ENCODE data around the gene TACC2.
"Not testable (repeated sequence)": the region's sequence is repeated elsewhere in the genome, so short reads cannot be mapped to it uniquely, and the experiment has no call there.

The TACC2 gene, protein sequence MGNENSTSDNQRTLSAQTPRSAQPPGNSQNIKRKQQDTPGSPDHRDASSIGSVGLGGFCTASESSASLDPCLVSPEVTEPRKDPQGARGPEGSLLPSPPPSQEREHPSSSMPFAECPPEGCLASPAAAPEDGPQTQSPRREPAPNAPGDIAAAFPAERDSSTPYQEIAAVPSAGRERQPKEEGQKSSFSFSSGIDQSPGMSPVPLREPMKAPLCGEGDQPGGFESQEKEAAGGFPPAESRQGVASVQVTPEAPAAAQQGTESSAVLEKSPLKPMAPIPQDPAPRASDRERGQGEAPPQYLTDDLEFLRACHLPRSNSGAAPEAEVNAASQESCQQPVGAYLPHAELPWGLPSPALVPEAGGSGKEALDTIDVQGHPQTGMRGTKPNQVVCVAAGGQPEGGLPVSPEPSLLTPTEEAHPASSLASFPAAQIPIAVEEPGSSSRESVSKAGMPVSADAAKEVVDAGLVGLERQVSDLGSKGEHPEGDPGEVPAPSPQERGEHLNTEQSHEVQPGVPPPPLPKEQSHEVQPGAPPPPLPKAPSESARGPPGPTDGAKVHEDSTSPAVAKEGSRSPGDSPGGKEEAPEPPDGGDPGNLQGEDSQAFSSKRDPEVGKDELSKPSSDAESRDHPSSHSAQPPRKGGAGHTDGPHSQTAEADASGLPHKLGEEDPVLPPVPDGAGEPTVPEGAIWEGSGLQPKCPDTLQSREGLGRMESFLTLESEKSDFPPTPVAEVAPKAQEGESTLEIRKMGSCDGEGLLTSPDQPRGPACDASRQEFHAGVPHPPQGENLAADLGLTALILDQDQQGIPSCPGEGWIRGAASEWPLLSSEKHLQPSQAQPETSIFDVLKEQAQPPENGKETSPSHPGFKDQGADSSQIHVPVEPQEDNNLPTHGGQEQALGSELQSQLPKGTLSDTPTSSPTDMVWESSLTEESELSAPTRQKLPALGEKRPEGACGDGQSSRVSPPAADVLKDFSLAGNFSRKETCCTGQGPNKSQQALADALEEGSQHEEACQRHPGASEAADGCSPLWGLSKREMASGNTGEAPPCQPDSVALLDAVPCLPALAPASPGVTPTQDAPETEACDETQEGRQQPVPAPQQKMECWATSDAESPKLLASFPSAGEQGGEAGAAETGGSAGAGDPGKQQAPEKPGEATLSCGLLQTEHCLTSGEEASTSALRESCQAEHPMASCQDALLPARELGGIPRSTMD (N-terminal part only)

GRCh38 chr10:121988361-121989324 lies at the start of gene TACC2:
Gene TACC2 (plus strand): TSS chr10:121989163. CDS start chr10:122021982, 32,819 bp downstream.
- DNase-seq = no peak

DNA sequence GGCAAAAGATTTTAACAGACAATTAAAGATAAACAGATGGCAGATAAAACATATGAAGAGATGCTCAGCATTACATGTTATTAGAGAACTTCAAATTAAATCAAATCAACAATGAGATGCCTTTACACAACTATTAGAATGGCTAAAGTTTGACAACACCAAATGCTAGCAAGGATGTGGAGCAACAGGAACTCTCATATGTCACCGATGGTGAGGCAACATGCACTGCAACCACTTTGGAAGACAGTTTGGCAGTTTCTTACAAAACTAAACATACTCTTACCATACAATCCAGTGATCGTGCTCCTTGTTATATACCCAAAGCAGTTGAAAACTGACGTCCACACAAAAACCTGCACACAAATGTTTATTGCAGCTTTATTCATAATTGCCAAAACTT lies 47.4 kb upstream of the TACC2 start:
- no peak for DNase-seq

GRCh38 chr10:121942749-121943416 lies 46.1 kb upstream of the TACC2 start:
- DNase-seq = no peak

DNA sequence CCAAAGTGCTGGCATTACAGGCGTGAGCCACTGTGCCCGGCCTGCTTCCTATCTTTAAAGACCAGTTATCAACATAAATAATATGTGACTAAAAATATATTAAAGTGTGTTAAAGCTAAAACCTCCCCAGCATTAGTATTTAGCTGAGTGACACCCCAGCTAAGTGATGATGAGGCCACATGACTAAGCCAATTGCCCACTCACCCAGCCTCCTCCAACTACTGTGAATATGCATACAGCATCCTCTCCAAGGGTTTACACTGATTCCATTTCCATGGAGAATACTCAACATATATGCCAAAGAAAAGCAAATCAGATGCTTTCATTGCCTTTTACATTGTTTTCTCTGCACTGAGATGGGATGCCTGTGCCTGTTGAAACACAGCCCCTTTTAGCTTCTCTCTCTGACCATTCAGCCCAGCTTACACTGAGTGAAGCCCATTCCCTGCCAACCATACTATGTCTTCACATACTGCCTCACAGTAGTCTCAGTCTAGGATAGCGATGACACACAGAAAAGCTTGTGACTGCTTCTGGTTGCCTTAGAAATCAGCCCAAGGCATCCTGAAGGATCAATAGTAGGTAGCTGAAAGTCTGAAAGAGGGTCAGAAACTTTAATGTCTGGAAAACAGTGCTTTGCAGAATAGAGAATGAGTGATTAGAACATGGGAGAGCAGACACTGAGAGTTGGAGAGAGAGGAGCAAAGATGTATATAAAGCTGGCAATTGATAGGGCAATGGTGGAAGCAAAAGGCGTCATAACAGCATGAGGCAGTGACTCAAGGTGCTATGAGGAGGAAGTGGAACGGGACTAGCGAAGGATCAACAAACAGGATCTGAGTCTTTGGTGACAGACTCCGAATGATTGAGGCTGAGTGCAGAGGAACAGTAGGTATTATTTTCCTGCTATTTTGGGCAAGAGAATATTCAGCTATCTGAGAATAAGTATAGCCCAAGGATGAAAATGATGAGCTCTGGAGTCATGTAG lies 41.3 kb upstream of the TACC2 start:
- no peak for DNase-seq

DNA sequence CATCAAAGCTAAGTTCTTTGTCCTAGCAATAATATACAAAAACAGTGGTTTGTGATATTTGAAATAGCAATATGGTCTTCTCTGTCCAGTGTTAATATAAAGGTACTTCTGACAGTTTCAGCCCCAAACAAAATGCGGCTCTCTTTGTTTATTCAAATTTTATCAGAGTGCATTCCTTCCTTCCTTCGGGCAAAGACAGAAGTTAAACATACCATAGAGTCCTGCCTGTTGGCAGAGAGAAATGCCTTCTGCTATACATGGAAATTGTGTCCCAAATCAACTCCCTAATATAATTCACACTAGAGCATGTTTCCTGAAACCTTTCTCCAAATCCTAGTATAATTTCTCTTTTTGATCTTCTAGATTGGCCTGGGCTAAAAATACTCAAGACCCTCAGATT lies 39.9 kb upstream of the TACC2 start:
- no peak for DNase-seq

- DNase-seq = no peak
Measured at GRCh38 chr10:121949451-121949850, 39.5 kb upstream of the TACC2 start.

DNA sequence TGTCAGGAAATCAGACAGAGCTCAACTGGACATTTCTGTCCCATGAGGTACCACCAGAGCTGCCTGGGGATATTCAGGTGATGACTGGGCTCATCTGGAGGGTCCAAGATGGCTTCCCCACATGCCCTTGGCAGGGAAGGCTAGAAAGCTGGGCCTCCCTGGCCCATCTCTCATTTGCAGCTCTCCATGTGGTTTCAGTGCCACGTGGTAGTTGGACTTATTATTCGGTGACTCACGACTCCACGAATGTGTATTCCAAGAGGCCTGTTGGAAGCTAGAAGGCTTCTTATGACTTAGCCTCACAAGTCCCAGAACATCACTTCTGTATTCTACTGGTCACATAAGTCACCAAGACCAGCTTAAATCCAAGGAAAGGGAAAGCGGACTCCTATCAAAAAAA lies 36.7 kb upstream of the TACC2 start:
- no peak for DNase-seq

DNA sequence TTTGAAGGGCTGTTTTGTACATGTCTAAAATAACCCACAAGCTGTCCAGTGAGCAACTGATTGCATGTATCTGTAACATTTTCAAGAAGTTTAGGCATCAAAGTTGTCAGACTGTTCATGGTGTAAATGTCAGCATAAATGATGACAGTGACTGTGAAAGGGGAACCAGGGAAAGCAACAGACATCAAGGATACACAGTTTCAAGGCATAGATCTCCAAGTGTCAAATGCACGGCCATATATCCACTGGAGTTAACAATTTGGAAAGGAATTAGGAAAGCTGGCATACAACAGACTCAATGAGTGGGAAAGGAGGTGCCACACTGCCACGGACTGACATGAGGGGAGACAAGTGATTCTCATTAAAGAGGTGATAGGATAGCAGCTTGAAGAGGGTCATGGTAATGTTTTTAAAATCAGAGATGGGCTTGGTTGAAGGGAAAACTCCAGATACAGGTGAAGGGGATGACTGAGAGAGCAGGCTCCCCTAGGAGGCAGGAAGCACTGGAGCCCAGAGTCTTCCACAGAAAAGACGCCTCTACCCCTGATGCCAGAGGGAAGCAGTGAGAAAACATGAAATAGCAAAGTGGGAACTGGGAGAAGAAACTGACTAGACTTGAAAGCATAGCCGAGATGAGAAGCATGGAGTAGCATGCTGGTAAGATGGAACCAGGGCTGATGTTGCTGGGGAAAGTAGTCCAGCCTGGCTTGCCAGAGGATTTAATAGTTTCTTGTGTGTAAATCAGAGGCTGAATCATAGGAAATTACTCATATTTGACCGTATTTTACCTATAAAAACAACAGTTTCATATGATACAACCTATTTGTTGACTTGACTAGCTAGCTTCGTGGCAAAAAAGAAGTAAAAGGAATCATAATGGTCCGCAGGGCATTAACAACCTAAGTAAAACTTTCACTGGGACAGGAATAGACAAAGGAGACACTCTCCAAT lies 32.6 kb upstream of the TACC2 start:
- no peak for DNase-seq

GRCh38 chr10:121959671-121960070 lies 29.3 kb upstream of the TACC2 start:
- no peak for DNase-seq

DNA sequence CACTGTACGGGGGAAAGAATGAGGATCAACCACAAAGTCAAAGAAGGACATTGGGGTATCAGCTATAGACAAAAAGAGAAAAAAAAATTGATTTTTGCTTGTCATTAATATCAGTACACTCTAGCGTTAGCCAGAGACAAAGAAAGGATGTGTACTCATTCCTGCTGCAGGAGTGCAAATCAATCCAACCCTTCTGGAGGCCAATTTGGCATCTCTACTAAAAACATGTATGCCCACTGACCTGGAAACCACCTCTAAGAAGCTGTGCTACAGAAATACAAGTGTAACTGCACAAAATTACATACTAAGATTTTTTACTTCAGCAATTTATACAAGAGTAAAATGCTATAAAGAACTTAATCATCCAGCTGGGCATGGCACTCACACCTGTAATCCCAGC lies 27.5 kb upstream of the TACC2 start:
- DNase-seq = no peak

DNA sequence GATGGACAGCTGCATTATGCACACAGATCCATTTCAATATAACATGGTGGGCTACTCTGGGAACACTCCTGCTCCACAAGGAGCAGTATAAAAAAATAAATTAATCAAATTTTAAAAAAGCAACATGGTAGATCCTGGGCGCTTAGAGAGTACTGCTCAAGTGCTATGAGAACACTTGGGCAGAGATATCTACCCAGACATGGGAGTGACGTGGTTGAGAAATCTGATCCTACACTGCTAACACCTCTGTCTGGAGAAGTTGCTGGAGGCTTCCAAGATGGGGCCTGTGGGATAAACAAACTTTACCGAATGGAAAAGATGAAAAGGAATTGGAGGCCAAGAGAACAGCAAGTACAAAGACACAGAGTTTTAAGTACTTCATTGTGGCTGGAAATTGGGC lies 23.0 kb upstream of the TACC2 start:
- no peak for DNase-seq

- DNase-seq = not testable (repeated sequence)
Measured at GRCh38 chr10:121969086-121969485, 19.9 kb upstream of the TACC2 start.

DNA sequence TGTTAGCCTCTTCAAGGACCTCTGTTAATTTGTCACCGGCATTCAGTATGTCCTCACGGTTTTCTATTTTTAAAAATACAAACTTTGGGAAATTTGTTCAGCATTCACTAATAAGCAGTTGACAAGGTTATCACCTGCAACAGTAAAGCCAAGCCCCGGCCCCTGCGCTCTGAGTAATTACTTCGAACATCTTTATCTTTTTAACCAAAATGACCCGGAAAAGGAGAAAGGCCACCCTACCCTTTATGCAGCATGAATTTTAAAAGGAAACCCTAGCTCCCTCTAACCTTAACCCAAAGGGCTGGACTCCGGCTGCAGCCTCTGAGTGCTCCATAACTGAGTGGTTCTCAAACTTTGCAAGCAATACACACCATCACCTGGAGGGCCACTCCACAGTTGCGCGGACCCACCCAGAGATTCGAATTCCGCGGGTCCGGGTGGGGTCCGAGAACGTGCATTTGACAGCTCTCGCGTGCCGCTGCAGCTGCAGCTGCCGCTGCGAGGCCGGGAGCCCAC lies 14.9 kb upstream of the TACC2 start:
- no peak for DNase-seq

GRCh38 chr10:121974535-121975294 lies 14.2 kb upstream of the TACC2 start, which contains the start of gene NSMCE4A:
Gene NSMCE4A (minus strand): TSS chr10:121975217. CDS start chr10:121975165, 52 bp downstream.
- DNase-seq = peak; percentile 86

GRCh38 chr10:121975295-121976086 lies 13.5 kb upstream of the TACC2 start:
- DNase-seq = no peak

DNA sequence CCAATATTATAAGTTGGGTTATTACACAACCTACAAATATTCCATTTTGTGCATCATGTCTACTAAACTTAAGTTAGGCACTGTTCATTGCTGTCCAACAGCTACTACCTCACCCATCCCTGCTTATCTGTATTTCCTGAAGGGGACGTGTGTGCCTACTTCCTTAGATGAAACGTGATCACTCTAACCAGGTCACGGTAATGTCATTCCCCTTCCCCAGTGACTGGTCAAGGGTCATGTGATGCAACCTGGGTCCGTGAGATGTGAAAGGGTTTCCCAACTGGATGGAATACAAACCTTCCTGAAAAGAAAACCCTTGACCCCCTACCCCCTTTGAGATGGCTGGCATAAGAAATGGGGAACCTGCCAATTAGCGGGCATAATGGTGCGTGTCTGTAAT lies 12.4 kb upstream of the TACC2 start:
- no peak for DNase-seq

DNA sequence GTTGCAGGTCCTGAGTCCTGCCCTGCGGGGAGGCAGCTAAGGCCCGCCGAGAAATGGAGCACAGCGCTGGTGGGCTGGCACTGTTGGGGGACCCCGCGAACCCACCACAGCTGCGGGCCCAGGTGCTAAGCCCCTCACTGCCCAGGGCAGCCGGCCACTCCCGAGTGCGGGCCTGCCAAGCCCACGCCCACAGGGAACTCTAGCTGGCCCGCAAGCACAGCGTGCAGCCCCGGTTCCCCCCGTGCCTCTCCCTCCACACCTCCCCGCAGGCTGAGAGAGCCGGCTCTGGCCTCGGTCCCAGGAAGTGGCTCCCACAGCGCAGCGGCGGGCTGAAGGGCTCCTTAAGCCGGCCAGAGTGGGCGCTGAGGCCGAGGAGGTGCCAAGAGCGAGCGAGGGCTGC lies 10.5 kb upstream of the TACC2 start:
- no peak for DNase-seq

All from RPMI8226 (cell line).